HepG2 (cell line): Measurements from ENCODE around the gene CUL1. TPM values are rescaled to one million over a fixed set of nuclear protein-coding genes. Genes with fewer than 3 reads are reported as not detected.

Source experiments
- ATAC-seq: fragments of 200-7000 bp; cut with Tn5 transposase; 3 replicates; pipeline ENCODE4 v1.9.1; 2020; ENCODE audit warnings: mild to moderate bottlenecking, moderate library complexity
- Bru-seq: library from RNA; stranded (reverse); fragments of 400-500 nt; gene quantifications from one replicate; lab custom pipeline; 2021; lab: Mats Ljungman, UMichigan
- BruChase-seq, 2 experiments: library from RNA; stranded (reverse); fragments of 400-500 nt; gene quantifications; one replicate each; lab custom pipeline; 2021; lab: Mats Ljungman, UMichigan
- BruUV-seq: library from RNA; stranded (reverse); fragments of 400-500 nt; replicated peaks from 2 replicates; lab custom pipeline; 2021; lab: Mats Ljungman, UMichigan
- CTCF ChIA-PET: fragments of 300-600 bp; formaldehyde crosslinking; extraction: SDS; loops from one replicate; lab custom pipeline; 2021; ENCODE audit warnings: low total read pairs, inconsistent platforms, low intra/inter-chr PET ratio; lab: Yijun Ruan, JAX
- POLR2A ChIA-PET: fragments of 350-600 bp; sonication (Branson Sonifier 250); formaldehyde crosslinking; loops from one replicate; lab custom pipeline; 2020; ENCODE audit warnings: antibody characterized with exemption, inconsistent platforms; lab: Yijun Ruan, JAX
- DNase-seq: peaks from one replicate; pipeline ENCODE4 v3.0.0-alpha.2; 2015; ENCODE audit warnings: low spot score
- FAIRE-seq: peaks from 3 replicates; lab custom pipeline; 2011; peaks lifted over from hg19 to GRCh38; lab: Jason Lieb, UNC
- H2AFZ ChIP-seq: one replicate; pipeline ENCODE4 v1.6.1; 2011; ENCODE audit warnings: low read length, inconsistent platforms
- H3K27ac ChIP-seq: fragments of 300-600 bp; 3 replicates; pipeline ENCODE4 v1.8.0; 2011; ENCODE audit warnings: mixed run types, mild to moderate bottlenecking, mixed read lengths, low read length, inconsistent platforms; ENCODE audit not compliant: insufficient read depth; ENCODE audit errors: extremely low read length
- H3K27me3 ChIP-seq, 2 experiments: fragments of 200-600 bp in 1 of 2; 2 replicates in 1 of 2; 3 replicates in 1 of 2; pipeline versions ENCODE4 v1.6.0 to v1.8.0; 2011; ENCODE audit warnings: low read length in 2 of 2, mild to moderate bottlenecking in 2 of 2, moderate library complexity in 2 of 2, inconsistent platforms in 1 of 2; ENCODE audit not compliant: insufficient read depth in 2 of 2, control insufficient read depth in 1 of 2
- H3K36me3 ChIP-seq, 2 experiments: fragments of 200-600 bp in 1 of 2; replicated peaks in 1 of 2; 2 replicates in 1 of 2; 3 replicates in 1 of 2; pipeline versions ENCODE4 v1.5.1 to v1.8.0; 2011; ENCODE audit warnings: low read length in 2 of 2, inconsistent platforms in 1 of 2; ENCODE audit not compliant: insufficient read depth in 2 of 2, control insufficient read depth in 1 of 2
- H3K4me1 ChIP-seq: 2 replicates; pipeline ENCODE4 v1.5.1; 2012; ENCODE audit warnings: low read length, inconsistent platforms; ENCODE audit not compliant: insufficient read depth
- H3K4me2 ChIP-seq: 2 replicates; pipeline ENCODE4 v1.6.0; 2011; ENCODE audit warnings: low read depth, low read length, inconsistent platforms
- H3K4me3 ChIP-seq, 3 experiments: fragments of 200-600 bp in 1 of 3; sonication (generic), shearing (Covaris generic) in 1 of 3; replicated peaks in 1 of 3; 2 replicates each; pipeline ENCODE4 v1.5.1; 2011 to 2016; ENCODE audit warnings: low read length in 3 of 3, inconsistent platforms in 2 of 3, low read depth in 2 of 3, mild to moderate bottlenecking in 2 of 3, control low read depth in 1 of 3, mixed read lengths in 1 of 3; ENCODE audit not compliant: insufficient read depth in 1 of 3
- H3K79me2 ChIP-seq: one replicate; pipeline ENCODE4 v1.6.1; 2011; ENCODE audit warnings: low read length, inconsistent platforms; ENCODE audit not compliant: insufficient read depth
- H3K9ac ChIP-seq: 2 replicates; pipeline ENCODE4 v1.6.0; 2011; ENCODE audit warnings: mild to moderate bottlenecking, low read depth, low read length, inconsistent platforms; ENCODE audit not compliant: insufficient read depth
- H3K9me3 ChIP-seq: 2 replicates; pipeline ENCODE4 v1.5.1; 2012; ENCODE audit warnings: mild to moderate bottlenecking, low read length
- H4K20me1 ChIP-seq: 2 replicates; pipeline ENCODE4 v1.6.0; 2011; ENCODE audit warnings: inconsistent platforms, mild to moderate bottlenecking, low read length, moderate library complexity; ENCODE audit not compliant: insufficient read depth
- CBFB ChIP-seq: sonication (generic); formaldehyde crosslinking; IDR thresholded peaks from 2 replicates; pipeline ENCODE4 v1.4.0; 2020; ENCODE audit warnings: missing genetic modification reagents
- GMEB2 ChIP-seq: IDR thresholded peaks from 2 replicates; pipeline ENCODE4 v1.6.1; 2016; ENCODE audit warnings: missing biosample characterization, missing genetic modification reagents, low read depth
- HOXD1 ChIP-seq: sonication (generic); formaldehyde crosslinking; IDR thresholded peaks from 2 replicates; pipeline ENCODE4 v1.5.0; 2020; ENCODE audit warnings: missing genetic modification reagents
- IRX3 ChIP-seq: sonication (generic); formaldehyde crosslinking; IDR thresholded peaks from 2 replicates; pipeline ENCODE4 v1.8.1; 2023; ENCODE audit warnings: mild to moderate bottlenecking, low read depth, missing genetic modification reagents, borderline replicate concordance
- PHF8 ChIP-seq: sonication (generic); formaldehyde crosslinking; IDR thresholded peaks from 2 replicates; pipeline ENCODE4 v1.5.0; 2020; ENCODE audit warnings: missing genetic modification reagents
- RARA ChIP-seq: IDR thresholded peaks from 2 replicates; pipeline ENCODE4 v1.6.1; 2016; ENCODE audit warnings: missing genetic modification reagents, missing compliant biosample characterization
- RFX5 ChIP-seq: IDR thresholded peaks from 2 replicates; pipeline ENCODE4 v1.6.1; 2011; ENCODE audit warnings: low read depth, low read length, improper control_type of control experiment
- YEATS4 ChIP-seq: sonication (generic); formaldehyde crosslinking; IDR thresholded peaks from 2 replicates; pipeline ENCODE4 v1.4.0; 2020; ENCODE audit warnings: missing genetic modification reagents, borderline replicate concordance
- ZC3H4 ChIP-seq: sonication (generic); formaldehyde crosslinking; IDR thresholded peaks from 2 replicates; pipeline ENCODE4 v1.4.0; 2020; ENCODE audit warnings: missing genetic modification reagents, borderline replicate concordance
- ZNF263 ChIP-seq: sonication (generic); formaldehyde crosslinking; IDR thresholded peaks from 2 replicates; pipeline ENCODE4 v1.4.0; 2020; ENCODE audit warnings: missing genetic modification reagents
- ZNF350 ChIP-seq: sonication (generic); formaldehyde crosslinking; IDR thresholded peaks from 2 replicates; pipeline ENCODE4 v1.4.0; 2020; ENCODE audit warnings: mild to moderate bottlenecking, low read depth, missing genetic modification reagents, borderline replicate concordance
- ZNF574 ChIP-seq: sonication (generic); formaldehyde crosslinking; IDR thresholded peaks from 2 replicates; pipeline ENCODE4 v1.4.0; 2020; ENCODE audit warnings: missing genetic modification reagents
- ZNF724P ChIP-seq: sonication (generic); formaldehyde crosslinking; IDR thresholded peaks from 2 replicates; pipeline ENCODE4 v1.8.0; 2022; ENCODE audit warnings: missing genetic modification reagents, borderline replicate concordance
- WGBS: methylation state at CpG from one replicate; pipeline ENCODE4 v1.1.6; 2017; ENCODE audit warnings: low lambda C conversion rate; 5-methylcytosine and 5-hydroxymethylcytosine counted together
- in situ Hi-C: cut with HindIII; loops from 2 replicates; pipeline ENCODE4 v1.10.0; 2017; ENCODE audit warnings: low pct_unique_long_range_greater_than_20kb; ENCODE audit not compliant: extremely low pct_ligation_motif_present
- intact Hi-C: fragments of 100-400 bp; cut with micrococcal nuclease; formaldehyde crosslinking; loops from one replicate; pipeline ENCODE4 v1.10.0; 2022; ENCODE audit not compliant: unreplicated experiment
- long read RNA-seq, 2 experiments: library from RNA in 1 of 2; library from polyadenylated mRNA in 1 of 2; stranded (forward) in 1 of 2; unstranded in 1 of 2; transcript quantifications; one replicate each; pipeline ENCODE4 v2.0.0, GENCODE V29; 2019 to 2022
- polyA minus RNA-seq, 3 experiments: library from RNA; depleted of rRNA, polyadenylated mRNA; stranded (reverse); fragments of >200 nt; gene quantifications; 2 replicates each; pipeline ENCODE4 v1.2.3, GENCODE V29; 2011; ENCODE audit warnings: low replicate concordance in 1 of 3
- polyA plus RNA-seq, 8 experiments: library from polyadenylated mRNA; depleted of rRNA in 3 of 8; stranded (reverse) in 7 of 8; unstranded in 1 of 8; fragments of >200 nt; fragmentation: Illumina TruSeq in 4 of 8; extraction: Trizol in 4 of 8; gene quantifications; 2 replicates each; pipeline versions ENCODE4 v1.2.1 to v1.2.3, GENCODE V29; 2011 to 2016; ENCODE audit warnings: low read depth in 4 of 8, missing spikeins in 1 of 8, mixed read lengths in 1 of 8; ENCODE audit not compliant: insufficient read depth in 1 of 8
- total RNA-seq, 5 experiments: library from RNA; depleted of rRNA; stranded (reverse); fragments of >200 nt; fragmentation: Illumina TruSeq; extraction: Trizol; gene quantifications; 2 replicates each; pipeline ENCODE4 v1.2.3, GENCODE V29; 2016; ENCODE audit warnings: low read depth in 1 of 5

The CUL1 gene
- total RNA-seq (2016; rRNA removed; fragmentation: Illumina TruSeq; extraction: Trizol) (45.9 and 80.4 TPM in 2 replicates), polyA plus RNA-seq (2011; rRNA removed) (27.6 and 30.1 TPM in 2 replicates), polyA minus RNA-seq (2011; rRNA and poly(A)+ RNA removed; ENCODE audit: low replicate concordance) (16.1 and 32.8 TPM in 2 replicates), Bru-seq, nascent RNA (percentile 91 among the genes with signal in this experiment), BruChase-seq, experiment 1, labeled RNA remaining after a 6-hour chase (percentile 86 among the genes with signal in this experiment), BruChase-seq, experiment 2, labeled RNA remaining after a 2-hour chase (percentile 87 among the genes with signal in this experiment)
- 10.9 and 12.4 TPM in 2 replicates for total RNA-seq (2016; cell fraction: cytosol; rRNA removed; fragmentation: Illumina TruSeq; extraction: Trizol; ENCODE audit: low read depth)
- 46.4 and 78.8 TPM in 2 replicates for total RNA-seq (2016; cell fraction: insoluble cytoplasmic fraction; rRNA removed; fragmentation: Illumina TruSeq; extraction: Trizol)
- total RNA-seq (2016; cell fraction: membrane; rRNA removed; fragmentation: Illumina TruSeq; extraction: Trizol): 32.7 and 35.8 TPM in 2 replicates
- total RNA-seq (2016; cell fraction: nucleus; rRNA removed; fragmentation: Illumina TruSeq; extraction: Trizol): 32.2 and 36.2 TPM in 2 replicates
- 18.4 and 25.3 TPM in 2 replicates for polyA plus RNA-seq (2011; cell fraction: cytosol; rRNA removed)
- polyA plus RNA-seq (2011; cell fraction: nucleus; rRNA removed): 13.1 and 15.9 TPM in 2 replicates
- 31.9 and 36.9 TPM in 2 replicates for polyA plus RNA-seq (2012)
- 7.9 and 9.9 TPM in 2 replicates for polyA plus RNA-seq (2016; cell fraction: cytosol; fragmentation: Illumina TruSeq; extraction: Trizol; ENCODE audit: low read depth)
- 82.8 and 83.4 TPM in 2 replicates for polyA plus RNA-seq (2016; cell fraction: insoluble cytoplasmic fraction; fragmentation: Illumina TruSeq; extraction: Trizol; ENCODE audit: low read depth)
- 20.2 and 22.6 TPM in 2 replicates for polyA plus RNA-seq (2016; cell fraction: membrane; fragmentation: Illumina TruSeq; extraction: Trizol; ENCODE audit: low read depth)
- polyA plus RNA-seq (2016; cell fraction: nucleus; fragmentation: Illumina TruSeq; extraction: Trizol; ENCODE audit: insufficient read depth, low read depth): 45.2 and 47.0 TPM in 2 replicates
- 22.8 and 24.1 TPM in 2 replicates for polyA minus RNA-seq (2011; cell fraction: cytosol; rRNA and poly(A)+ RNA removed)
- 25.6 and 32.2 TPM in 2 replicates for polyA minus RNA-seq (2011; cell fraction: nucleus; rRNA and poly(A)+ RNA removed)
- long read RNA-seq, experiment 1, transcript CUL1-201 (22 exons, 3,064 nt): major isoform, 33 of 46 reads
- long read RNA-seq, experiment 1, partial matches to known transcripts: 10 of 46 reads
- long read RNA-seq, experiment 1, other reads (novel, unspliced or antisense): 3 of 46 reads
- long read RNA-seq, experiment 2, transcript CUL1-203 (22 exons, 3,054 nt): minor isoform, 5 of 136 reads
- long read RNA-seq, experiment 2, transcript CUL1-201 (22 exons, 3,064 nt): major isoform, 58 of 136 reads
- long read RNA-seq, experiment 2, partial matches to known transcripts: 56 of 136 reads
- long read RNA-seq, experiment 2, other reads (novel, unspliced or antisense): 17 of 136 reads

- BruUV-seq: no TSS peak
- Histone ChIP-seq H3K4me2 (peak within 1 kb of the TSS; percentile 78), H3K27me3 (no peaks in the 10 kb centered on the region), H3K27ac (peak within 1 kb of the TSS; percentile 98), H3K79me2 (peaks cover 43% of the 10 kb centered on the region), H3K36me3 (no peaks in the 10 kb centered on the region), H3K9ac (peak within 1 kb of the TSS; percentile 99), H3K4me1 (peaks cover 47% of the 10 kb centered on the region), H3K4me3 (peak within 1 kb of the TSS; percentile 84 to 89 (median 88)), H3K9me3 (no peaks in the 10 kb centered on the region), H2AFZ (no peak within 1 kb of the TSS), H4K20me1 (peaks cover 26% of the 10 kb centered on the region)
- DNase-seq (peak; percentile 46), ATAC-seq (peak; percentile 83), FAIRE-seq (no peak)
- in situ Hi-C loops (no loop called here), intact Hi-C loops (loop anchor here (10.0 kb wide), 2 partner anchors 124 to 266 kb away; no protein-coding TSS in a partner anchor)
- ChIA-PET CTCF (no interaction called here), POLR2A (interaction anchor here (0.5 to 1.8 kb wide), 6 partner anchors 9 to 442 kb away, joined by 3 to 7 read pairs (median 3); no protein-coding TSS in a partner anchor)
- WGBS: 0% methylated on average over 4 of the region's 84 CpGs
- TF ChIP-seq RFX5 (0 out of 2 replicates have a peak, but pooled peaks have one; percentile 18), ZNF350 (CRISPR knock-in tag) (no peak), CBFB (CRISPR knock-in tag) (0 out of 2 replicates have a peak, but pooled peaks have one; percentile 26), ZNF263 (peak; percentile 91), ZNF724P (0 out of 2 replicates have a peak, but pooled peaks have one; percentile 9), RARA (CRISPR knock-in tag) (0 out of 2 replicates have a peak, but pooled peaks have one; percentile 8), YEATS4 (peak; percentile 37; the same call in 1 of the 2 replicates), ZC3H4 (CRISPR knock-in tag) (peak; percentile 65; the same call in 1 of the 2 replicates), GMEB2 (CRISPR knock-in tag) (0 out of 2 replicates have a peak, but pooled peaks have one; percentile 18), HOXD1 (CRISPR knock-in tag) (peak; percentile 37; the same call in 1 of the 2 replicates), IRX3 (CRISPR knock-in tag) (peak; percentile 40; the same call in 1 of the 2 replicates), PHF8 (CRISPR knock-in tag) (peak; percentile 54; the same call in 1 of the 2 replicates), ZNF574 (CRISPR knock-in tag) (peak; percentile 55; the same call in 1 of the 2 replicates)
Measured at GRCh38 chr7:148698397-148699023, at the start of gene CUL1. TSS of gene CUL1 (plus strand) at chr7:148698903. CDS start at chr7:148730123, 31,220 bp downstream.
